Esophagus muscularis mucosa (tissue), 3 donors: ENCODE results near the gene C2.

Source experiments
- EP300 ChIP-seq: sonication (generic); formaldehyde crosslinking; IDR thresholded peaks from one replicate; pipeline ENCODE4 v1.6.1; 2017; ENCODE audit warnings: antibody characterized with exemption
- POLR2A ChIP-seq: fragments of 450-650 bp; IDR thresholded peaks from one replicate; pipeline ENCODE4 v1.6.1; 2017; ENCODE audit warnings: antibody characterized with exemption, moderate library complexity, mild to moderate bottlenecking, low read depth
- POLR2AphosphoS5 ChIP-seq, 2 donors: sonication (generic); formaldehyde crosslinking; IDR thresholded peaks; one replicate each; pipeline ENCODE4 v1.6.1; 2017; ENCODE audit warnings: antibody characterized with exemption in 2 of 2

- TF ChIP-seq POLR2A (no peak), POLR2AphosphoS5 (IDR thresholded peaks at IDR 0.05) (no peak), EP300 (no peak)
These were observed 45.3 kb downstream of the C2 start for GRCh38 chr6:31972709-31973350.
